Smooth muscle cell (in vitro differentiated cells): Measurements from ENCODE around the gene RAI1. TPM values are rescaled to one million over a fixed set of nuclear protein-coding genes. Genes with fewer than 3 reads are reported as not detected.

Experiments
- DNase-seq: peaks from one replicate; lab custom pipeline; 2025; ENCODE audit not compliant: unreplicated experiment; lab: John Stamatoyannopoulos, UW
- H2AFZ ChIP-seq: fragments of 200-600 bp; sonication (generic); 2 replicates; pipeline ENCODE4 v1.6.0; 2016; ENCODE audit warnings: antibody characterized with exemption, low read depth, mild to moderate bottlenecking
- H3F3A ChIP-seq: fragments of 200-600 bp; sonication (generic); 2 replicates; pipeline ENCODE4 v1.6.0; 2017; ENCODE audit warnings: antibody characterized with exemption, low read depth
- H3K27ac ChIP-seq: fragments of 200-600 bp; sonication (generic); 2 replicates; pipeline ENCODE4 v1.5.1; 2016; ENCODE audit warnings: low read depth, mild to moderate bottlenecking
- H3K27me3 ChIP-seq: fragments of 200-600 bp; sonication (generic); 2 replicates; pipeline ENCODE4 v1.6.1; 2016; ENCODE audit warnings: low read depth, mild to moderate bottlenecking
- H3K36me3 ChIP-seq: fragments of 200-600 bp; sonication (generic); 2 replicates; pipeline ENCODE4 v1.5.1; 2016; ENCODE audit warnings: low read depth
- H3K4me1 ChIP-seq: fragments of 200-600 bp; sonication (generic); 2 replicates; pipeline ENCODE4 v1.5.1; 2016; ENCODE audit warnings: low read depth
- H3K4me2 ChIP-seq: fragments of 200-600 bp; sonication (generic); 2 replicates; pipeline ENCODE4 v1.6.0; 2016; ENCODE audit warnings: mild to moderate bottlenecking
- H3K4me3 ChIP-seq: fragments of 200-600 bp; sonication (generic); 2 replicates; pipeline ENCODE4 v1.5.1; 2016; ENCODE audit warnings: mild to moderate bottlenecking
- H3K79me2 ChIP-seq: fragments of 200-600 bp; sonication (generic); 2 replicates; pipeline ENCODE4 v1.6.0; 2016; ENCODE audit warnings: low read depth, mild to moderate bottlenecking
- H3K9ac ChIP-seq: fragments of 200-600 bp; sonication (generic); 2 replicates; pipeline ENCODE4 v1.6.0; 2016; ENCODE audit warnings: low read depth
- H3K9me3 ChIP-seq: fragments of 200-600 bp; sonication (generic); replicated peaks from 2 replicates; pipeline ENCODE4 v1.5.1; 2016; ENCODE audit warnings: low read depth
- H4K20me1 ChIP-seq: fragments of 200-600 bp; sonication (generic); 2 replicates; pipeline ENCODE4 v1.6.0; 2016; ENCODE audit warnings: low read depth
- WGBS: methylation state at CpG from one replicate; pipeline ENCODE4 v1.1.7; 2016; ENCODE audit warnings: low lambda C conversion rate; 5-methylcytosine and 5-hydroxymethylcytosine counted together
- polyA plus RNA-seq: library from polyadenylated mRNA; unstranded; fragments of >200 nt; fragmentation: Nextera tagmentation; extraction: Ambion mirVana; gene quantifications from 2 replicates; pipeline ENCODE4 v1.2.1, GENCODE V29; 2016
- total RNA-seq: library from RNA; depleted of rRNA; stranded (reverse); fragments of >200 nt; gene quantifications from 2 replicates; pipeline ENCODE4 v1.2.3, GENCODE V29; 2014
- TF ChIP-seq, protein P1 (sequence below): fragments of 200-600 bp; sonication (generic); IDR thresholded peaks from 2 replicates; pipeline ENCODE4 v1.5.1; 2017; ENCODE audit warnings: borderline replicate concordance, mild to moderate bottlenecking, antibody characterized with exemption; ENCODE audit not compliant: insufficient read depth, poor library complexity, severe bottlenecking

RAI1 gene
- total and polyA plus RNA-seq, 2 experiments from 2014 or later, result 11.1 to 17.6 TPM

DNA sequence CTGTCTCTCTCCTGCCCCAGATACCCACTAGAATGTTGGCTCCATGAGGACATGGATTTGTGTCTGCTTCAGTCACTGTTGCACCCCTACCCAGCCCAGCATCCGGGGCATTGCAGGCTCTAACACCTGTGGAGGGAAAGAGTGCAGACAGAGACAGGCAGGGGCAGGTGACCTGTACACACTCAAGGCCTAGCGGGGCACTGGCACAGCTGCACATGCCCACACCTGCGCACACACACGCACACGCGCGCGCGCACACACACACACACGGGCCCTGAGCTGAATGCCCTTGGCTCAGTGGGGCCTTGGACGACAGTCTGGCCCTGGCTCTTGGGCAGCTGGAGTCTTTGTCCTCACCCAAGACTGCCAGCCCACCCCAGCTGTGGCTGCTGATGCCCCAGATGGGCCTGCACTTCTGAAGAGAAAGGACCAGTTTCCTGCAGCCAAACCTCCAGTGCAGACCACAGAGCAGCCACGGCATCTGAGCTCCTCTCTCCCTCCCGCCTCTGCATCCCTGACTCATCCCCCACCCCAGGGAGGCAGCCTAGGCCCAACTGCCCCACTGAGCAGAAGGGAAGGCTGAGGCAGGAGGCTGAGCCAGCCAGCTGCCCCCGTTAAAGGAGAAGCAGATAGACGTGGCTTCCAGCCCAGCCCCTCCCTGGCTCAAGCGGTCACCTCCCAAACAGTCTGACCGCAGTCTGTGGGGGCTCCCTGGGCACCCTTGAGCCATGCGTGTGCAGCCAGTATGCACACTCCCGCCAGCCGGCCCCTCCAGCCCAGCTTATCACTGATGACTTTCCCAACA, 12.3 kb upstream of the RAI1 start:
- TF ChIP-seq, protein P1, sequence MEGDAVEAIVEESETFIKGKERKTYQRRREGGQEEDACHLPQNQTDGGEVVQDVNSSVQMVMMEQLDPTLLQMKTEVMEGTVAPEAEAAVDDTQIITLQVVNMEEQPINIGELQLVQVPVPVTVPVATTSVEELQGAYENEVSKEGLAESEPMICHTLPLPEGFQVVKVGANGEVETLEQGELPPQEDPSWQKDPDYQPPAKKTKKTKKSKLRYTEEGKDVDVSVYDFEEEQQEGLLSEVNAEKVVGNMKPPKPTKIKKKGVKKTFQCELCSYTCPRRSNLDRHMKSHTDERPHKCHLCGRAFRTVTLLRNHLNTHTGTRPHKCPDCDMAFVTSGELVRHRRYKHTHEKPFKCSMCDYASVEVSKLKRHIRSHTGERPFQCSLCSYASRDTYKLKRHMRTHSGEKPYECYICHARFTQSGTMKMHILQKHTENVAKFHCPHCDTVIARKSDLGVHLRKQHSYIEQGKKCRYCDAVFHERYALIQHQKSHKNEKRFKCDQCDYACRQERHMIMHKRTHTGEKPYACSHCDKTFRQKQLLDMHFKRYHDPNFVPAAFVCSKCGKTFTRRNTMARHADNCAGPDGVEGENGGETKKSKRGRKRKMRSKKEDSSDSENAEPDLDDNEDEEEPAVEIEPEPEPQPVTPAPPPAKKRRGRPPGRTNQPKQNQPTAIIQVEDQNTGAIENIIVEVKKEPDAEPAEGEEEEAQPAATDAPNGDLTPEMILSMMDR, result no peak
- Histone ChIP-seq H3K9me3 (no peaks in the 10 kb centered on the region), H3K79me2 (no peaks in the 10 kb centered on the region), H2AFZ (no peak overlapping the region), H3K27ac (no peak overlapping the region), H3K9ac (no peak overlapping the region), H3F3A (peaks cover 13% of the 10 kb centered on the region), H3K27me3 (no peaks in the 10 kb centered on the region), H3K4me1 (peaks cover 4% of the 10 kb centered on the region), H3K36me3 (no peaks in the 10 kb centered on the region), H3K4me3 (no peak overlapping the region), H4K20me1 (no peaks in the 10 kb centered on the region), H3K4me2 (no peak overlapping the region)
- DNase-seq, result no peak
- 67% methylated on average over 20 of the region's 20 CpGs for WGBS

DNA sequence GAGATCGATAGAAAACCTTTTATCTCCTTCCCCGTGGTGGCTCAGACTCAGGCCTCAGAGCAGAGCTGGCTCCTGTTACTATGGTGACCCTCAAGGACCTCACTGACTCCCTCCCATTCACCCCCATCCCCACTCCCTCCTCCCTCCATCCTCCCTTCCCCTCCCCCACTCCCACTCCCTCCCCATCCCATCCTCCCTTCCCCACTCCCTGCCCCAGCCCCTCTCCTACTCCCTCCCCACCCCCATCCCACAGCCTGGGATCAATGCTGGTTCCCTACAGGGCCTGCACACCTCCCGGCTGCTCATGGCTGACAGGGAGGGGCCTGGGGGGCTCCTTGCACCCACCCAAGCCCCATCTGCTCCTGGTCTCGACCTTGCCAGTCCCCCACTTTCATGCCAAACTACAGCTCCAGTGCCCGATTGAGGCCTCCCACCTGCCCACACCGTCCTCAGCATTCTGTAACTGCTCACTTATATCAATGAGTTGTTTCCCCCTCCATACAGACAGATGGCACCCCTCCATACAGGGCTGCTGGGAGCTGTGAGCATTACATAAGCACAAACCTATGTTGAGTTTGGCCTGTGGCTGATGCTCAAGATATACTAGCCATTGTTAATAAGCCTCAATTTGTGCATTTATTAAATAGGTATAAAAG, 11.6 kb upstream of the RAI1 start:
- H3K4me1 ChIP-seq, result peaks cover 4% of the 10 kb centered on the region
- WGBS, result 64% methylated on average over 6 of the region's 6 CpGs

DNA sequence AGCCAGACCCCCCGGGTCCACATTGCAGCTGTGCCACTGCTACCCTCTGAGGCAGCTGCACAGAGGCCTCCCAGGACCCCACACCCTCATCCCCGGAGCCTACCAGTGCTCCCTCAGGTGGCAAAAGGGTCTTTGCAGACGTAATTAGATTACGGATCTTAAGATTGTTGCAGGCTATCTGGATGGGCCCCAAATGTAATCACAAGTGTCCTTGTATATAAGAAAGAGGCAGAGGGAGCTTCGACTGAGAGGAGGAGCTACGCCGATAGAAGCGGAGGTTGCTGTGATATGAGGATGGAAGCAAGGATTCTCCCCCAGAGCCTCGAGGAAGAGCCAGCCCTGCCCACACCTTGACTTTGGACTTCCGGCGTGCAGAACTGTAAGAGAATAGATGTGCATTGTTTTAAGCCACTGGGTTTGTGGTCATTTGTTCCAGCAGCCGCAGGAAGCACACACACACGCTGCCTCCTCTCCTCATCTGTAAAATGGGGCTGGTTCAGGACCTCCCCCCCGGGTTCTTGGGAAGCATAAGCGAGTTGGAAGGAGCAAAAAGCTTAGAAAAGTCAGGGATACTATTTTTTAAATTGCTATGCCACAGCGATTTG, 10.5 kb upstream of the RAI1 start:
- Histone ChIP-seq H3K4me1 (peaks cover 4% of the 10 kb centered on the region), H3K79me2 (no peaks in the 10 kb centered on the region), H3K4me2 (no peak overlapping the region), H3K27ac (no peak overlapping the region), H2AFZ (no peak overlapping the region), H3K4me3 (no peak overlapping the region), H4K20me1 (no peaks in the 10 kb centered on the region), H3K9me3 (no peaks in the 10 kb centered on the region), H3K36me3 (no peaks in the 10 kb centered on the region), H3F3A (peaks cover 13% of the 10 kb centered on the region), H3K9ac (no peak overlapping the region), H3K27me3 (no peaks in the 10 kb centered on the region)
- TF ChIP-seq, protein P1, result no peak
- DNase-seq, result no peak
- 84% methylated on average over 16 of the region's 16 CpGs for WGBS

More for the DNA sequence above, 11.6 kb upstream of the RAI1 start:
- H2AFZ ChIP-seq, result no peak overlapping the region
- no peaks in the 10 kb centered on the region for H3K36me3 ChIP-seq
- TF ChIP-seq, protein P1, result no peak
- no peaks in the 10 kb centered on the region for H4K20me1 ChIP-seq
- no peaks in the 10 kb centered on the region for H3K9me3 ChIP-seq
- no peak overlapping the region for H3K4me2 ChIP-seq
- H3K4me3 ChIP-seq, result no peak overlapping the region
- DNase-seq, result no peak
- no peak overlapping the region for H3K9ac ChIP-seq
- no peak overlapping the region for H3K27ac ChIP-seq
- H3K79me2 ChIP-seq, result no peaks in the 10 kb centered on the region
- H3K27me3 ChIP-seq, result no peaks in the 10 kb centered on the region
- peaks cover 13% of the 10 kb centered on the region for H3F3A ChIP-seq
